Breast epithelium (tissue), 3 donors: Measurements from ENCODE around the gene SMIM27.

Experiments
- POLR2A ChIP-seq: fragments of 450-650 bp; IDR thresholded peaks from one replicate; pipeline ENCODE4 v1.6.1; 2016; ENCODE audit warnings: antibody characterized with exemption, mild to moderate bottlenecking, moderate library complexity
- POLR2AphosphoS5 ChIP-seq, 3 donors: sonication (generic); formaldehyde crosslinking; IDR thresholded peaks; one replicate each; pipeline ENCODE4 v1.6.1; 2017; ENCODE audit warnings: antibody characterized with exemption in 3 of 3
- TF ChIP-seq, protein P1 (sequence below), 3 donors: fragments of 450-650 bp; IDR thresholded peaks; one replicate each; pipeline ENCODE4 v1.5.1; 2016 to 2017; ENCODE audit warnings: antibody characterized with exemption in 3 of 3, mild to moderate bottlenecking in 3 of 3, moderate library complexity in 3 of 3

DNA sequence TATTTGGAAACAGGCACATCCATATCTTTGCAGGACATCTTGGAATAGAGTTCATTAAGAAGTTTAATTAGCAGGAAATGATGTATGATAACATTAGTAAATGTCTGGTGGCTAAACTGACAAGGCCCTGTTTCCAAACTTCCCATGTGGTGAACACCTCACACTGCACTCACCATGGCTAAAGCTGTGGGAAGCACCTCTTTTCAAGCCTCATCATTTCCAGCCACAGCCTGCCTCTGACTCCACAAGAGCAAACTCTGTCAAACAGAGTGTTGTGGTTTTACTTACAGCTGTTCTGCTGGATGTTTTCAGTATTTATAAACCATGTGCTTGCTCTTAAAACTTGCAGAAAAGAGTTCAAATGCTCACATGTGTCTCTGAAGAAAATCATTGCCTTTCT, 35.8 kb downstream of the SMIM27 start:
- TF ChIP-seq, protein P1, sequence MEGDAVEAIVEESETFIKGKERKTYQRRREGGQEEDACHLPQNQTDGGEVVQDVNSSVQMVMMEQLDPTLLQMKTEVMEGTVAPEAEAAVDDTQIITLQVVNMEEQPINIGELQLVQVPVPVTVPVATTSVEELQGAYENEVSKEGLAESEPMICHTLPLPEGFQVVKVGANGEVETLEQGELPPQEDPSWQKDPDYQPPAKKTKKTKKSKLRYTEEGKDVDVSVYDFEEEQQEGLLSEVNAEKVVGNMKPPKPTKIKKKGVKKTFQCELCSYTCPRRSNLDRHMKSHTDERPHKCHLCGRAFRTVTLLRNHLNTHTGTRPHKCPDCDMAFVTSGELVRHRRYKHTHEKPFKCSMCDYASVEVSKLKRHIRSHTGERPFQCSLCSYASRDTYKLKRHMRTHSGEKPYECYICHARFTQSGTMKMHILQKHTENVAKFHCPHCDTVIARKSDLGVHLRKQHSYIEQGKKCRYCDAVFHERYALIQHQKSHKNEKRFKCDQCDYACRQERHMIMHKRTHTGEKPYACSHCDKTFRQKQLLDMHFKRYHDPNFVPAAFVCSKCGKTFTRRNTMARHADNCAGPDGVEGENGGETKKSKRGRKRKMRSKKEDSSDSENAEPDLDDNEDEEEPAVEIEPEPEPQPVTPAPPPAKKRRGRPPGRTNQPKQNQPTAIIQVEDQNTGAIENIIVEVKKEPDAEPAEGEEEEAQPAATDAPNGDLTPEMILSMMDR (IDR thresholded peaks at IDR 0.05) = no peak
- TF ChIP-seq POLR2A = no peak
- no peak for TF ChIP-seq POLR2AphosphoS5 (IDR thresholded peaks at IDR 0.05)
